H1 (cell line): ENCODE results near the gene MFSD2B.

Source experiments
- CBX5 ChIP-seq: fragments of 300-800, 300-1000 bp; sonication (generic); IDR thresholded peaks from 2 replicates; pipeline ENCODE4 v1.7.1; 2016; ENCODE audit warnings: antibody characterized with exemption, low read length, low read depth
- EGR1 ChIP-seq: IDR thresholded peaks from 2 replicates; pipeline ENCODE4 v1.6.1; 2011; ENCODE audit warnings: low read depth, low read length, borderline replicate concordance
- EZH2 ChIP-seq: fragments of 200-600 bp; sonication (generic); IDR thresholded peaks from 2 replicates; pipeline ENCODE4 v1.7.1; 2012; ENCODE audit warnings: low read depth, mild to moderate bottlenecking, moderate library complexity, low read length, inconsistent platforms; ENCODE audit not compliant: severe bottlenecking
- HDAC2 ChIP-seq, 2 experiments: fragments of 300-600 bp in 1 of 2; sonication (generic) in 1 of 2; IDR thresholded peaks; 2 replicates each; pipeline ENCODE4 v1.6.1; 2011 to 2012; ENCODE audit warnings: low read depth in 2 of 2, low read length in 2 of 2, mild to moderate bottlenecking in 2 of 2, moderate library complexity in 2 of 2, borderline replicate concordance in 1 of 2, inconsistent platforms in 1 of 2
- NRF1 ChIP-seq: IDR thresholded peaks from 2 replicates; pipeline ENCODE4 v1.6.1; 2011; ENCODE audit warnings: mild to moderate bottlenecking, low read depth, low read length, improper control_type of control experiment
- POLR2A ChIP-seq, 2 experiments: IDR thresholded peaks; 1 replicate in 1 of 2; 2 replicates in 1 of 2; pipeline ENCODE4 v1.6.1; 2011; ENCODE audit warnings: low read depth in 2 of 2, low read length in 2 of 2, mild to moderate bottlenecking in 2 of 2; ENCODE audit errors: control extremely low read depth in 1 of 2
- RBBP5 ChIP-seq: IDR thresholded peaks from 2 replicates; pipeline ENCODE4 v1.7.1; 2012; ENCODE audit warnings: low read depth, mild to moderate bottlenecking, inconsistent platforms, low read length, moderate library complexity, borderline replicate concordance
- RNF2 ChIP-seq: fragments of 200-900, 300-1000 bp; sonication (generic); IDR thresholded peaks from 2 replicates; pipeline ENCODE4 v1.7.1; 2016; ENCODE audit warnings: borderline replicate concordance, low read depth, mild to moderate bottlenecking, antibody characterized with exemption, low read length; ENCODE audit not compliant: poor library complexity, severe bottlenecking; ENCODE audit errors: missing control alignments
- TF ChIP-seq, protein P1 (sequence below), 3 experiments: IDR thresholded peaks; 1 replicate in 2 of 3; 2 replicates in 1 of 3; pipeline versions ENCODE4 v1.5.1 to v1.6.1; 2011; ENCODE audit warnings: low read length in 3 of 3, mild to moderate bottlenecking in 3 of 3, inconsistent platforms in 2 of 3, low read depth in 1 of 3, moderate library complexity in 1 of 3; ENCODE audit not compliant: insufficient read depth in 1 of 3; ENCODE audit errors: control extremely low read depth in 1 of 3

- TF ChIP-seq, protein P1, sequence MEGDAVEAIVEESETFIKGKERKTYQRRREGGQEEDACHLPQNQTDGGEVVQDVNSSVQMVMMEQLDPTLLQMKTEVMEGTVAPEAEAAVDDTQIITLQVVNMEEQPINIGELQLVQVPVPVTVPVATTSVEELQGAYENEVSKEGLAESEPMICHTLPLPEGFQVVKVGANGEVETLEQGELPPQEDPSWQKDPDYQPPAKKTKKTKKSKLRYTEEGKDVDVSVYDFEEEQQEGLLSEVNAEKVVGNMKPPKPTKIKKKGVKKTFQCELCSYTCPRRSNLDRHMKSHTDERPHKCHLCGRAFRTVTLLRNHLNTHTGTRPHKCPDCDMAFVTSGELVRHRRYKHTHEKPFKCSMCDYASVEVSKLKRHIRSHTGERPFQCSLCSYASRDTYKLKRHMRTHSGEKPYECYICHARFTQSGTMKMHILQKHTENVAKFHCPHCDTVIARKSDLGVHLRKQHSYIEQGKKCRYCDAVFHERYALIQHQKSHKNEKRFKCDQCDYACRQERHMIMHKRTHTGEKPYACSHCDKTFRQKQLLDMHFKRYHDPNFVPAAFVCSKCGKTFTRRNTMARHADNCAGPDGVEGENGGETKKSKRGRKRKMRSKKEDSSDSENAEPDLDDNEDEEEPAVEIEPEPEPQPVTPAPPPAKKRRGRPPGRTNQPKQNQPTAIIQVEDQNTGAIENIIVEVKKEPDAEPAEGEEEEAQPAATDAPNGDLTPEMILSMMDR (IDR thresholded peaks at IDR 0.05; ENCODE audit: control extremely low read depth in 1 of 3, insufficient read depth in 1 of 3, low read depth in 1 of 3, low read length in 3 of 3): no peak
- TF ChIP-seq POLR2A (IDR thresholded peaks at IDR 0.05; ENCODE audit: control extremely low read depth in 1 of 2, low read depth in 2 of 2, low read length in 2 of 2): no peak
- no peak for TF ChIP-seq HDAC2 (IDR thresholded peaks at IDR 0.05; ENCODE audit: borderline replicate concordance in 1 of 2, low read depth in 2 of 2, low read length in 2 of 2)
- TF ChIP-seq NRF1: no peak
- TF ChIP-seq EGR1: no peak
- no peak for TF ChIP-seq RNF2
- TF ChIP-seq RBBP5: no peak
- no peak for TF ChIP-seq CBX5
- TF ChIP-seq EZH2: no peak
These were observed 43.1 kb downstream of the MFSD2B start for GRCh38 chr2:24052951-24053350.
